Activated naive CD4-positive, alpha-beta T cell treated with anti-CD3 and anti-CD28 coated beads, Interleukin-2, amount 10 ng/mL, durations not matched to agents 7 days and 5 days (primary cell): Measurements from ENCODE around the gene ANAPC5.
"Not testable (repeated sequence)": the region's sequence is repeated elsewhere in the genome, so short reads cannot be mapped to it uniquely, and the experiment has no call there.

Experiments
- CTCF ChIA-PET: fragments of 350-600 bp; sonication (Branson Sonifier 250); formaldehyde crosslinking; loops from one replicate; lab custom pipeline; 2021; ENCODE audit warnings: antibody characterized with exemption; lab: Charles Lee
- DNase-seq: peaks from one replicate; pipeline ENCODE4 v3.0.0-alpha.2; 2020
- H3K27ac Mint-ChIP-seq: one replicate; pipeline ENCODE4 v1.8.0; 2021; ENCODE audit warnings: mild to moderate bottlenecking, moderate library complexity, mixed read lengths
- H3K27me3 Mint-ChIP-seq: one replicate; pipeline ENCODE4 v1.8.0; 2021; ENCODE audit warnings: mild to moderate bottlenecking, mixed read lengths
- H3K36me3 Mint-ChIP-seq: one replicate; pipeline ENCODE4 v1.8.0; 2021; ENCODE audit warnings: mixed read lengths
- H3K4me1 Mint-ChIP-seq: one replicate; pipeline ENCODE4 v1.8.0; 2021; ENCODE audit warnings: mixed read lengths
- H3K4me3 Mint-ChIP-seq: one replicate; pipeline ENCODE4 v1.8.0; 2021; ENCODE audit warnings: mild to moderate bottlenecking, moderate library complexity, mixed read lengths
- H3K9me3 Mint-ChIP-seq: one replicate; pipeline ENCODE4 v1.8.0; 2021; ENCODE audit warnings: mixed read lengths

Gene ANAPC5

DNA sequence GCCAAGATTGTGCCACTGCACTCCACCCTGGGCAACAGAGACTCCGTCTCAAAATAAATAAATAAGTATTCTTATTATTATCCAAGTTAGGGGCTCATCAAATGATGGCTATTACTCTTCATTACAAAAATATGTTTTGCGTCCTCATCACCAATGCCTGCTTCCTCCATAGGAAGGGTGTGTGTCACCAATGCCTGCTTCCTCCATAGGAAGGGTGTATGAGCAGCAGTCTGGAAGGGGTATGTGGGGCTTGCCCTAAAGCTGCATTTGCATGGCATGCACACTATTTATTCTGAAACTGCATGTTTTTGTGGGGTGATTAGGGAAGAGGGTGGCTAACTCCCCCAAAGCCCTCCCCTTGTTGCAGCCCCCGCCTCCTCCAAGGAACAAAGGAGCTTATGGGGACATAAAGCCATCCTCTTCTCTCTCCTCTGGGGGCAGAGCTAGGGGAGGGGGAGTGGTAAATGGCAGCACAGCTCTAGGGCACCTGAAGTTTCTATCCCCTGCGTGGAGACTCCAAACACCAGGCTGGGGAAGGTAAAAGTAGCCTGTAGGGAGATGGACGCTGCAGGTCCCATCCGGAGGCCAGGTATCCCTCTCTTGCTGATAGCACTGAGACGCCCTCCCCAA, 57.0 kb downstream of the ANAPC5 start:
- Mint-ChIP-seq H3K36me3 (peaks cover 11% of the 10 kb centered on the region), H3K9me3 (no peaks in the 10 kb centered on the region), H3K4me1 (peaks cover 47% of the 10 kb centered on the region), H3K27me3 (no peaks in the 10 kb centered on the region), H3K4me3 (peak overlapping the region; percentile 92), H3K27ac (peak overlapping the region; percentile 86)
- CTCF ChIA-PET: interaction anchor here (0.6 to 0.9 kb wide), 3 partner anchors 20 to 153 kb away, joined by 3 read pairs; no protein-coding TSS in a partner anchor
- DNase-seq: peak; percentile 34

DNA sequence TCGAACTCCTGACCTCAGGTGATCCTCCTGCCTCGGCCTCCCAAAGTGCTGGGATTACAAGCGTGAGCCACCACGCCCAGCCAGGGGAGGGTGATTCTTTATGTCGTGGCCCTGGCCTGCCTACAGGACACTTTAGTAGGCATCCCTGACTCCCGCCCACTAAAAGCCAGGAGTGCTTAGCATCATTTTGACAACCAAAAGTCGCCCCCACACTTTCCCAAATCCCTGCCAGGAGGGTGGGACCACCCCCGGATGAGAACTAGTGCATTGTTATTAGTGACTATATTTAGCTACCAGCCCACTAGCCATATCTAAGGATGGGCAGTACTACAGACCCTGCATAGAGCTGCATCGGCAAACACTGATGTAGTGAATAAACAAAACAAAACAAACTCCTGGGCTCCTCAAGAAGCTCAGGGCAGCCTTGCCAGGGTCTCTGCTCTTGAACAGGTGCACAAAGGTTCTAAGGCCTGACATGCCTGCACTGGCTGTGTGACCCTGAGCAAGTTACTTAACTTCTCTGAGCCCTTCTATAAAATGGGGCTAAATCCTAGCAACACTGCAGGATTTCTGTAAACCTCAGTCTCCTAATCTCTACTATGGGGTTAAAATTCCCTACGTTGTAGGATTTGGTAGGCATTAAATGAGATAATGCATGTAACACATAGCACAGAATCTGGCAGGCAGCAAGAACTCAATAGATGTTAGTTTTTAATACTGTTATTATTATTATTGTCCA, 57.9 kb downstream of the ANAPC5 start:
- Mint-ChIP-seq H3K36me3 (peaks cover 11% of the 10 kb centered on the region), H3K27ac (no peak overlapping the region), H3K27me3 (no peaks in the 10 kb centered on the region), H3K4me1 (peaks cover 50% of the 10 kb centered on the region), H3K9me3 (no peaks in the 10 kb centered on the region), H3K4me3 (no peak overlapping the region)
- CTCF ChIA-PET: no interaction called here
- DNase-seq: no peak

DNA sequence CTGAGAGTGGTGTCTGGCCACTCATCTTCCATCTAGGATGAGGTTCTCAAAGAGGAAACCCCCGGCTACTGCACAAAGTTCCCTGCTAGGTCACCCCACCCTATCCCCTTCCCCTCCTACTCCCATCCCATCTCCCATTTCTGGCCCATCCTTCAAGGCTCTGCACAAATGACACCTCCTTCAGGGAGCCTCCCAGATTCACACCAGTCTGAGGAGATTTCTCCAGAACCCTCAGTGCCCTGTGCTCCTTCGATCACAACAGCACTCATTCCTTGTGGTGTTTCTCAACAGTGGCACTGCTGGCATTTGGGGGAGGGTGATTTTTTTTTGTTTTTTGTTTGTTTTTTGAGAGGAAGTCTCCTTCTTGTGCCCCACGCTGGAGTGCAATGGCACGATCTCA, 58.6 kb downstream of the ANAPC5 start:
- no peak for DNase-seq
- Mint-ChIP-seq H3K27me3 (no peaks in the 10 kb centered on the region), H3K36me3 (peaks cover 11% of the 10 kb centered on the region), H3K4me1 (peaks cover 51% of the 10 kb centered on the region), H3K9me3 (no peaks in the 10 kb centered on the region), H3K27ac (peak overlapping the region; percentile 52), H3K4me3 (no peak overlapping the region)
- CTCF ChIA-PET: no interaction called here

DNA sequence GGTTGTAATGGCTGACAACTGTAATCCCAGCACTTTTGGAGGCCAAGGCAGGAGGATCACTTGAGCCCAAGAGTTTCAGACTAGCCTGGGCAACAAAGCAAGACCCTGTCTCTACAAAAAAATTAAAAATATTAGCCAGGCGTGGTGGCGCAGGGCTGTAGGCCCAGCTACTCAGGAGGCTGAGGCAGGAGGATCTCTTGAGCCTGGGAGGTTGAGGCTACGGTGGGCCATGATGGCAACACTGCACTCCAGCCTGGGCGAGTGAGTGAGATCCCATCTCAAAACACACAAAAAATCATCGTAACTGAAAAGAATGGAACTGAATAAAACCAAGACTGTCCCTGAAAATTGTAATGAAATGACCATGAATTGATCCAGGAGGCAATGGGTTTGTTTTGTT, 61.8 kb downstream of the ANAPC5 start:
- Mint-ChIP-seq H3K27me3 (no peaks in the 10 kb centered on the region), H3K36me3 (peaks cover 11% of the 10 kb centered on the region), H3K9me3 (no peaks in the 10 kb centered on the region), H3K27ac (no peak overlapping the region), H3K4me1 (peaks cover 46% of the 10 kb centered on the region), H3K4me3 (no peak overlapping the region)
- CTCF ChIA-PET: no interaction called here
- DNase-seq: no peak

DNA sequence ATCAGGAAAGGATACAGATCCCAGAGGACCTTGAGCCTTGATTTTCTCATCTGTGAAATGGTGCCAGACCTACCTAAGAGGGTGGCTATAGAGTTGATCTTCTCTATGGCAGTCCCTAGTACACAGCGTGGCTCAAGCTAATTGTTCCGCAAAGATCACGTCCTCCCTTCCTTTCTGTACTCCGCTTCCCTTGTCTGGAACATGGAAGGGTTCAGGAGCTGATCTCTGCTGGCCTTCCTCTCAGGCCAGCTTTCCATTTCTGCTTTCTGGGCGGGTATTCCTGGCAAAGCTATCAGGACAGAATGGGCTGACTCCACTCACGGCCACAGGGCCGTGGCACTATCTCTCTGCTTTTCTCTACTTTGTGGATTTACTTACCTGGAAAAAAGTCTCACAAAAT, 62.2 kb downstream of the ANAPC5 start:
- Mint-ChIP-seq H3K36me3 (peaks cover 11% of the 10 kb centered on the region), H3K9me3 (no peaks in the 10 kb centered on the region), H3K4me1 (peaks cover 42% of the 10 kb centered on the region), H3K27ac (no peak overlapping the region), H3K4me3 (no peak overlapping the region), H3K27me3 (no peaks in the 10 kb centered on the region)
- CTCF ChIA-PET: no interaction called here
- DNase-seq: no peak

DNA sequence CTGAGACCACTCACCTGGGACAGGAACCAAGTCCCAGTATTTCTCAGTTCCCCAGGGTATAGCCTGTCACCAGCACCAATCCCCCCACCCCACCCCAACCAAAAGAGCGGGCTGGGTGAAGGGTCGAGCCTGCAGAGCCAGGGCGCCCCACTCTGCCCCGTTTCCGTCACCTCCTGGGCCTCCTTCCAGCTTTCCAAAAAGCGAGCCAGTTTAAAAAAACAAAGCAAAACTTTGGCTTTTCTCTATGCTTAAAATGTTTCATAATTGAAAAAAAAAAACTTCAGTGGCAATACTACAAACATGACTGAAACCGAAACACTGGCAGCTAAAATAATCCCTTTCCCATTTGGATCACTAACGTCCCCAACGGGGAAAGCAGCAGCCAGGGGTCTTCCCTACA, 63.2 kb downstream of the ANAPC5 start:
- no peak for DNase-seq
- CTCF ChIA-PET: interaction anchor here (0.7 kb wide), 1 partner anchor 680 kb away, joined by 3 read pairs; no protein-coding TSS in a partner anchor
- Mint-ChIP-seq H3K4me1 (peaks cover 34% of the 10 kb centered on the region), H3K36me3 (peaks cover 12% of the 10 kb centered on the region), H3K27me3 (no peaks in the 10 kb centered on the region), H3K9me3 (no peaks in the 10 kb centered on the region), H3K4me3 (no peak overlapping the region), H3K27ac (no peak overlapping the region)

DNA sequence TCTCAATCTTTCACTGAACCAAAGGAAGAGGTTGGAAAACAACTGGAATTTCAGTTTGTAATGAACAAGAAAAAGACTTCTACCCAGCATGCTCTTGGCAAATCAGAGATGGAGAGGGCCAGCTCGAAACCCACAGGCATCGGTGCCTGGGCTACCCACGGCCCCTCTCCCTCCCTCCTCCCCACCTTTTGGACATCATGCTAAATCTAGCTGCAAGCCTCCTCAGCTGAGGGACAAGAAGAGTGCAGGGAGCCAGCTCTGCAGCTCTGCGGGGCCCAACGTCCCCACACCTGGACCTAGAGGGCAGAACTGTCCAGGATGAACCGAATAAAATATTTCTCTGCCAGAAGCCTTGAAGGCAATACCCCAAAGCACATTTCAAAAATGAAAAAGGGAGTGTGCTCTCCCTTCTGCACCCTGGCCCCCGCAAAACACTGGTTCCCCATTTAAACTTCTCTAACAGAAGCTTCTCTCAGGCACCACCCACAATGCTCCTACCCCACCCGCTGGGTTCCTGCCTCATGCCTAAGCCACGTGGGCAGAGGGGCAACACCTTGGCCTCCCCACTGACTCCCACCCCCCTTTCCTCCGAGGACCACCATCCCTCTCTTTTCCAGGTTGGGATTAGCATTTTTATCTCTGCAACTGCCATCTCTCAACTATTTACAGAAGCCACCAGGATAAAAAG, 63.9 kb downstream of the ANAPC5 start:
- H3K27ac Mint-ChIP-seq: no peak overlapping the region
- CTCF ChIA-PET: no interaction called here

DNA sequence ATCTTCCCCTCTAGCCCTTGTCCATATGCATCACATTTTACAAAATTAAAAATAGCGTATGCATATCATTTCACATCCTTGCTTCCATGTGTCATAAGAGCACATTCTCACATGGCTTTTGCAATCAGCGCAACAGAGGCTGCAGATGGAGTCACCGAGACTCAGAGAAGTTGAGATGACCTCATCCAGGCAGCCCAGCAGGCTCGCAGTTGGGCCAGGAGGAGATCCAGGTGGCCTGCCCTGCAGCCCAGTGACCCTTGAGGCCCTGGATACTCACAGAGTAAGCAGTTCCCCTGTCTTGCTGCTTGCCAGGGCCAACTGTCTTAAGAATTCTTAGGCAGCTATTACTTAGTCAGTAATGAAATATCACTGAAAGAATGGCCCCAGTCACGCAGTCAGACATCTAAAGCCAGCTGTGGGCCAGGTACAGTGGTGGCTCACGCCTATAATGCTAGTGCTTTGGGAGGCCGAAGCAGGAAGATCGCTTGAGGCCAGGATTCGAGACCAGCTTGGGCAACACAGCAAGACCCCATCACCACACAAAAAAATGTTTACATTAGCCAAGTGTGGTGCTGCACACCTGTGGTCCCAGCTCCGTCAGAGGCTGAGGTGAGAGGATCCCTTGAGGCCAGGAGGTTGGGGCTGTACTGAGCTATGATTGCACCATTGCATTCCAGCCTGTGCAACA, 64.8 kb downstream of the ANAPC5 start:
- Mint-ChIP-seq H3K4me3 (no peak overlapping the region), H3K4me1 (peaks cover 24% of the 10 kb centered on the region), H3K27me3 (no peaks in the 10 kb centered on the region), H3K27ac (no peak overlapping the region), H3K9me3 (no peaks in the 10 kb centered on the region), H3K36me3 (peaks cover 12% of the 10 kb centered on the region)
- DNase-seq: no peak
- CTCF ChIA-PET: no interaction called here

More for the DNA sequence above, 63.9 kb downstream of the ANAPC5 start:
- no peaks in the 10 kb centered on the region for H3K27me3 Mint-ChIP-seq
- peaks cover 14% of the 10 kb centered on the region for H3K36me3 Mint-ChIP-seq
- H3K9me3 Mint-ChIP-seq: no peaks in the 10 kb centered on the region
- no peak overlapping the region for H3K4me3 Mint-ChIP-seq
- no peak for DNase-seq
- peaks cover 29% of the 10 kb centered on the region for H3K4me1 Mint-ChIP-seq

DNA sequence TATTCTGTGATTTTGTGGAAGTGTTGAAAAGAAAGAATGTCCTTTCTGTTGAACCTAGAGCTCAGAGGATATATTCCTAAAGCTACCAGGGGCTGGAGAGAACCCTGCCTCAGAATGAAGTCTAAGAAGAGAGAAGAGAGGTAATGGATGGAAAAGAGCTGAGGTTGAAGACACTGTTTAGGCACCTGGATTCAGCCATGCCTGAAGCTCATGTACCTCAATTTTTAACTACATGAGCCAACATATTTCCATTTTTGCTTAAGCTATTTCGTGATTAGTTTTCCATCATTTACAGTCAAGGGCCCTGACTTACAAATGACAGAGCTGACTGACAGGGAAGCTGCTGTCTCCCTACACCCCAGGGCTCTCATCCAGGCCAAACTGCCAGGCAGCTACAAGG, 66.4 kb downstream of the ANAPC5 start:
- CTCF ChIA-PET: interaction anchor here (1.1 kb wide), 1 partner anchor 47 kb away, joined by 3 read pairs; no protein-coding TSS in a partner anchor
- peak overlapping the region; percentile 54 for H3K27ac Mint-ChIP-seq
- H3K4me1 Mint-ChIP-seq: peaks cover 16% of the 10 kb centered on the region
- H3K9me3 Mint-ChIP-seq: no peaks in the 10 kb centered on the region
- DNase-seq: no peak
- no peak overlapping the region for H3K4me3 Mint-ChIP-seq
- H3K36me3 Mint-ChIP-seq: peaks cover 3% of the 10 kb centered on the region
- no peaks in the 10 kb centered on the region for H3K27me3 Mint-ChIP-seq

DNA sequence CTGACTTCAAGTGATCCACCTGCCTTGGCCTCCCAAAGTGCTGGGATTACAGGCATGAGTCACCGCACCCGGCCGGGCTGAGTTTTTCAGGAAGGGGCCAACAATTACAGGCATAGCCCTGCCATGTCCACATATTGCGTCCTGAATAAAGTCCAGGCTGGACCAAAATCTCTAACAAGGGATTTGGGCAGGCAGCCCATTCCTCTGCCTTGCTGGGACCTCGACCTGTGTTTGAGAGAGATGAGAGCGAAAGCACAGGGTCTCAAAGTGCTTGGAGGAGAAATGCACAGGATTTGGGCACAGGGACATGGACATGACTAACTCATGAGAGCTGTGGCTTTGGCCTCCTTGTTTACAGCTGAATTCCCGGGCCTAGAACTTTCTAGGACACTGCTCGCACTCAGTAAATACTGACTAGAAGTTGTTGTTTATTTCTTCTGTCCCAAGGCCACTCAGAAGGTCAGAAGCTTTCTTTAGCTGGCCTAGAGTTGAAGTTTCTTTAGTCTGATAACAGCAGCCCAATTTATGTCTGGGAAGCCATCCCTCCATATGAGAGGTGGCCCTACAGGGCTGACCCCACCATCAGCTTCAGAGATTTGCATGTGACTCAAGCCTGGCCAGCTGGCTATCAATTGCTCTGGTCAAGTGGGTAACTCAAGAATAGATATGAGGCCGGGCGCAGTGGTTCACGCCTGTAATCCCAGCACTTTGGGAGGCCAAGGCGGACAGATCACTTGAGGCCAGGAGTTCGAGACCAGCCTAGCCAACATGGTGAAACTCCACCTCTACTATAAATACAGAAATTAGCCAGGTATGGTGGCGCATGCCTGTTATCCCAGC, 67.4 kb downstream of the ANAPC5 start:
- CTCF ChIA-PET: interaction anchor here (1.1 kb wide), 1 partner anchor 46 kb away, joined by 3 read pairs; no protein-coding TSS in a partner anchor

DNA sequence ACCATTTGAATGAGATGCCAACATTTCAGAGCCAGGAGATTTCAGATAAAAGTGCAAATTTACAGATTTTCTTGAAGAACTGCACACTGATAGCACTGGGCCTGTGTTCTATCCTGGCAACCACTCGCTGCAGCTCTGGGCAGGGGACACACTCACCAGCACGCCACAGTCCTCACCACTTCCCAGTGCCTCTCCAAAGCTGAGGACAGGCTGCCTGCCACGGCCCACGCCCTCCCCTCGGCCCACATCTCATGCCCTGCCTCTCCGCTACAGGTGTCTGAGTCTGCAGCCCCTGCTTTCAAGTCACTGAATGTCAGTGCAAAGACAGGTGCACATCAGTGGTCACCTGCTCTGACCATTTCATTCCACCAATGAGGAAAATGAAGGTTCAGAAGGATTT, 68.4 kb downstream of the ANAPC5 start:
- peaks cover 9% of the 10 kb centered on the region for H3K4me1 Mint-ChIP-seq
- H3K9me3 Mint-ChIP-seq: no peaks in the 10 kb centered on the region
- CTCF ChIA-PET: no interaction called here
- no peak overlapping the region for H3K4me3 Mint-ChIP-seq
- H3K27me3 Mint-ChIP-seq: no peaks in the 10 kb centered on the region
- H3K36me3 Mint-ChIP-seq: peaks cover 4% of the 10 kb centered on the region
- no peak for DNase-seq
- no peak overlapping the region for H3K27ac Mint-ChIP-seq

More for the DNA sequence above, 67.4 kb downstream of the ANAPC5 start:
- H3K36me3 Mint-ChIP-seq: peaks cover 3% of the 10 kb centered on the region
- no peak overlapping the region for H3K27ac Mint-ChIP-seq
- no peaks in the 10 kb centered on the region for H3K27me3 Mint-ChIP-seq
- no peaks in the 10 kb centered on the region for H3K9me3 Mint-ChIP-seq
- no peak overlapping the region for H3K4me3 Mint-ChIP-seq
- no peak for DNase-seq
- peaks cover 12% of the 10 kb centered on the region for H3K4me1 Mint-ChIP-seq

DNA sequence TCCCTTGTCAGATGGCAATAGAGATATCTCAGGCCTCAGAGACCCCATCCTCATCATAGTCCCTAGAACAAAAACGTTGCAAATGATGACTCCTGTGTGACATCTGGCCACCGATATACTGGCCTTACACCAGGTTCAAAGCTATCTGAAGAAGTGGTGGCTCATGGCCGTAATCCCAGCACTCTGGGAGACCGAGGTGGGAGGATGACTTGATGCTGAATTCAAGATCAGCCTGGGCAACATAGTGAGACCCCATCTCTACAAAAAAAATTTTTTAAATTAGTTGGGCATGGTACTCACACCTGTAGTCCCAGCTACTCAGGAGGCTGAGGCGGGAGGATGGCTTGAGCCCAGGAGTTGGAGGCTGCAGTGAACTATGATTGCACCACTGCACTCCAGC, 68.8 kb downstream of the ANAPC5 start:
- Mint-ChIP-seq H3K4me1 (peaks cover 5% of the 10 kb centered on the region), H3K27me3 (no peaks in the 10 kb centered on the region), H3K36me3 (peaks cover 8% of the 10 kb centered on the region), H3K9me3 (no peaks in the 10 kb centered on the region), H3K4me3 (no peak overlapping the region), H3K27ac (no peak overlapping the region)
- no peak for DNase-seq
- CTCF ChIA-PET: no interaction called here

DNA sequence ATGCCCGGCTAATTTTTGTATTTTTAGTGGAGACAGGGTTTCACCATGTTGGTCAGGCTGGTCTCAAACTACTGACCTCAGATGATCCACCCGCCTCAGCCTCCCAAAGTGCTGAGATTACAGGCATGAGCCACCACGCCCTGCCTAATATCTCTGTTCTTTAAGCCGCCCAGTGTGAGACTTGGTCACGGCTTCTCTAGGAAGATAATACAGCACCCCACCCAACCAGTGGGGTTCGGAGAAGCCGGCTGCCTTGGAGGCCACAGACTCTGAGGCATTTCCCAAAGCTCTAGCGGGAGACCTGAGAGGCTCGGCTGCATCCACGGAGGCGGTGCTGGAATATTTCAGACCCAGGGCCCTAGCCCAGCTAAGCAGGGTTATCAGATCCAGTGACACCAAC, 69.3 kb downstream of the ANAPC5 start:
- H3K27ac Mint-ChIP-seq, H3K4me1 Mint-ChIP-seq, H3K9me3 Mint-ChIP-seq, H3K27me3 Mint-ChIP-seq, H3K4me3 Mint-ChIP-seq, CTCF ChIA-PET, DNase-seq: not testable (repeated sequence)
- H3K36me3 Mint-ChIP-seq: peaks cover 12% of the 10 kb centered on the region
